HepG2 (cell line): Measurements from ENCODE around the gene TRIM37. TPM values are rescaled to one million over a fixed set of nuclear protein-coding genes. Genes with fewer than 3 reads are reported as not detected.
A peak's percentile ranks its signal among the peaks of the same experiment; 100 is the strongest.

Experiments used
- GATAD1 ChIP-seq: IDR thresholded peaks from 2 replicates; pipeline ENCODE4 v1.6.1; 2016; ENCODE audit warnings: missing genetic modification reagents, missing compliant biosample characterization
- HMGA1 ChIP-seq: sonication (generic); formaldehyde crosslinking; conservative IDR thresholded peaks from 2 replicates; pipeline ENCODE4 v1.4.0; 2020; ENCODE audit warnings: missing genetic modification reagents
- ISX ChIP-seq: sonication (generic); formaldehyde crosslinking; conservative IDR thresholded peaks from 2 replicates; pipeline ENCODE4 v1.5.0; 2020; ENCODE audit warnings: missing genetic modification reagents
- MYC ChIP-seq: sonication (generic); formaldehyde crosslinking; IDR thresholded peaks from 2 replicates; pipeline ENCODE4 v1.9.0; 2021; ENCODE audit warnings: missing genetic modification reagents, borderline replicate concordance
- PCBP2 ChIP-seq: fragments of 200-400 bp; formaldehyde crosslinking; optimal IDR thresholded peaks from 2 replicates; pipeline ENCODE3; 2018; ENCODE audit warnings: low read length, low read depth; ENCODE audit not compliant: poor library complexity, severe bottlenecking
- SNAPC2 ChIP-seq: sonication (generic); formaldehyde crosslinking; IDR thresholded peaks from 2 replicates; pipeline ENCODE4 v1.8.1; 2022; ENCODE audit warnings: mild to moderate bottlenecking, missing genetic modification reagents
- SPEN ChIP-seq: sonication (generic); formaldehyde crosslinking; IDR thresholded peaks from 2 replicates; pipeline ENCODE4 v1.5.1; 2020; ENCODE audit warnings: low read depth, mild to moderate bottlenecking, missing genetic modification reagents
- ZFP1 ChIP-seq: IDR thresholded peaks from 2 replicates; pipeline ENCODE4 v1.6.1; 2016
- ZNF224 ChIP-seq: sonication (generic); formaldehyde crosslinking; IDR thresholded peaks from 2 replicates; pipeline ENCODE4 v1.5.0; 2020; ENCODE audit warnings: mild to moderate bottlenecking, missing genetic modification reagents
- ZNF282 ChIP-seq: fragments of 450-650 bp; IDR thresholded peaks from 2 replicates; pipeline ENCODE4 v1.6.1; 2018; ENCODE audit not compliant: partially characterized antibody
- ZNF30 ChIP-seq: sonication (generic); formaldehyde crosslinking; IDR thresholded peaks from 2 replicates; pipeline ENCODE4 v1.5.0; 2020; ENCODE audit warnings: mild to moderate bottlenecking, missing genetic modification reagents
- ZNF335 ChIP-seq: sonication (generic); formaldehyde crosslinking; IDR thresholded peaks from 2 replicates; pipeline ENCODE4 v1.4.0; 2020; ENCODE audit warnings: missing genetic modification reagents
- ZNF546 ChIP-seq: sonication (generic); formaldehyde crosslinking; conservative IDR thresholded peaks from 2 replicates; pipeline ENCODE4 v1.8.1; 2023; ENCODE audit warnings: mild to moderate bottlenecking, missing genetic modification reagents
- ZNF616 ChIP-seq: sonication (generic); formaldehyde crosslinking; IDR thresholded peaks from 2 replicates; pipeline ENCODE4 v1.5.0; 2020; ENCODE audit warnings: low read depth, mild to moderate bottlenecking, missing genetic modification reagents
- ZNF670 ChIP-seq: sonication (generic); formaldehyde crosslinking; IDR thresholded peaks from 2 replicates; pipeline ENCODE4 v1.8.0; 2022; ENCODE audit warnings: mild to moderate bottlenecking, missing genetic modification reagents, borderline replicate concordance
- ZNF768 ChIP-seq: sonication (generic); formaldehyde crosslinking; IDR thresholded peaks from 2 replicates; pipeline ENCODE4 v1.4.0; 2020; ENCODE audit warnings: missing genetic modification reagents
- ZNF883 ChIP-seq: sonication (generic); formaldehyde crosslinking; IDR thresholded peaks from 2 replicates; pipeline ENCODE4 v1.5.1; 2020; ENCODE audit warnings: mild to moderate bottlenecking, missing genetic modification reagents; ENCODE audit errors: not compliant biosample characterization
- ZSCAN22 ChIP-seq: sonication (generic); formaldehyde crosslinking; IDR thresholded peaks from 2 replicates; pipeline ENCODE4 v1.4.0; 2020; ENCODE audit warnings: mild to moderate bottlenecking, missing genetic modification reagents
- polyA plus RNA-seq, 8 experiments: library from polyadenylated mRNA; depleted of rRNA in 3 of 8; stranded (reverse) in 7 of 8; unstranded in 1 of 8; fragments of >200 nt; fragmentation: Illumina TruSeq in 4 of 8; extraction: Trizol in 4 of 8; gene quantifications; 2 replicates each; pipeline versions ENCODE4 v1.2.1 to v1.2.3, GENCODE V29; 2011 to 2016; ENCODE audit warnings: low read depth in 4 of 8, missing spikeins in 1 of 8, mixed read lengths in 1 of 8; ENCODE audit not compliant: insufficient read depth in 1 of 8
- total RNA-seq, 5 experiments: library from RNA; depleted of rRNA; stranded (reverse); fragments of >200 nt; fragmentation: Illumina TruSeq; extraction: Trizol; gene quantifications; 2 replicates each; pipeline ENCODE4 v1.2.3, GENCODE V29; 2016; ENCODE audit warnings: low read depth in 1 of 5
- TF ChIP-seq, protein P1 (sequence below): sonication (generic); formaldehyde crosslinking; IDR thresholded peaks from 2 replicates; pipeline ENCODE4 v1.4.0; 2020; ENCODE audit warnings: missing genetic modification reagents, low read depth, mild to moderate bottlenecking, borderline replicate concordance
- TF ChIP-seq, protein P2 (sequence below): sonication (generic); IDR thresholded peaks from 2 replicates; pipeline ENCODE4 v1.6.1; 2016; ENCODE audit warnings: low read depth, borderline replicate concordance
- TF ChIP-seq, protein P3 (sequence below): sonication (generic); formaldehyde crosslinking; IDR thresholded peaks from 2 replicates; pipeline ENCODE4 v1.8.0; 2022; ENCODE audit warnings: missing genetic modification reagents, mild to moderate bottlenecking, borderline replicate concordance
- TF ChIP-seq, protein P4 (sequence below): sonication (generic); formaldehyde crosslinking; IDR thresholded peaks from 2 replicates; pipeline ENCODE4 v1.5.0; 2020; ENCODE audit warnings: mild to moderate bottlenecking, missing genetic modification reagents, borderline replicate concordance

The TRIM37 gene
- total and polyA plus RNA-seq, 2 of the 13 experiments (the other 11 are each of a cell fraction or from before 2014, with no cell fraction given): 12.4 to 39.1 TPM

DNA sequence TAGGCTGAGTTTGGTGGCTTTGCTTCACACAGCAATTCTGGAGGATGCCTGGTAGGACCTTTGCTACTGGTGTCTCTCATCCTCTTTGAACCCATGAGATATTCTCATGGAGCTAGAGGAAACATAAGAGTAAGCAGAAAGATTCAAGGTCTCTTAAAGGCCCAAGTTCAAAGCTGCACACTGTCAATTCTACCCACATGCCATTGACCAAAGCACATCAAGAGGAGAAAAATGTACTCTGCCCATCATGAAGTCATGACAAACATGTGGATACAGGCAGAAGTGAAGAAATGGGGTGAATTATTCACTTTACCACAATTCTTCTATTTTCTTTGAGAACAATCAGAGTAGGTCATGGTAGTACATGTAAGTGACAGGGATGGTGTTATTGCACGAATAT, 35.2 kb upstream of the TRIM37 start (continued):
- TF ChIP-seq SNAPC2: no peak
- TF ChIP-seq, protein P1, sequence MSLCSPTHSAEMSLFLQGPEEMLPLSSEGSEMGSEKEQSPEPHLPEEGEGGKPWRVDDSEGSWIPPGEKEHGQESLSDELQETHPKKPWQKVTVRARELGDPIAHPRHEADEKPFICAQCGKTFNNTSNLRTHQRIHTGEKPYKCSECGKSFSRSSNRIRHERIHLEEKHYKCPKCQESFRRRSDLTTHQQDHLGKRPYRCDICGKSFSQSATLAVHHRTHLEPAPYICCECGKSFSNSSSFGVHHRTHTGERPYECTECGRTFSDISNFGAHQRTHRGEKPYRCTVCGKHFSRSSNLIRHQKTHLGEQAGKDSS (CRISPR knock-in tag): no peak
- TF ChIP-seq, protein P2, sequence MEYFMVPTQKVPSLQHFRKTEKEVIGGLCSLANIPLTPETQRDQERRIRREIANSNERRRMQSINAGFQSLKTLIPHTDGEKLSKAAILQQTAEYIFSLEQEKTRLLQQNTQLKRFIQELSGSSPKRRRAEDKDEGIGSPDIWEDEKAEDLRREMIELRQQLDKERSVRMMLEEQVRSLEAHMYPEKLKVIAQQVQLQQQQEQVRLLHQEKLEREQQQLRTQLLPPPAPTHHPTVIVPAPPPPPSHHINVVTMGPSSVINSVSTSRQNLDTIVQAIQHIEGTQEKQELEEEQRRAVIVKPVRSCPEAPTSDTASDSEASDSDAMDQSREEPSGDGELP: no peak
- no peak for TF ChIP-seq ZNF30 (CRISPR knock-in tag)
- TF ChIP-seq, protein P3, sequence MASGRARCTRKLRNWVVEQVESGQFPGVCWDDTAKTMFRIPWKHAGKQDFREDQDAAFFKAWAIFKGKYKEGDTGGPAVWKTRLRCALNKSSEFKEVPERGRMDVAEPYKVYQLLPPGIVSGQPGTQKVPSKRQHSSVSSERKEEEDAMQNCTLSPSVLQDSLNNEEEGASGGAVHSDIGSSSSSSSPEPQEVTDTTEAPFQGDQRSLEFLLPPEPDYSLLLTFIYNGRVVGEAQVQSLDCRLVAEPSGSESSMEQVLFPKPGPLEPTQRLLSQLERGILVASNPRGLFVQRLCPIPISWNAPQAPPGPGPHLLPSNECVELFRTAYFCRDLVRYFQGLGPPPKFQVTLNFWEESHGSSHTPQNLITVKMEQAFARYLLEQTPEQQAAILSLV: no peak
- no peak for TF ChIP-seq ZNF768 (CRISPR knock-in tag)
- no peak for TF ChIP-seq ZNF616
- no peak for TF ChIP-seq MYC (CRISPR knock-in tag)
- no peak for TF ChIP-seq ZNF224
- no peak for TF ChIP-seq ZNF670
- TF ChIP-seq ZNF282: no peak
- no peak for TF ChIP-seq PCBP2
- no peak for TF ChIP-seq ZSCAN22 (CRISPR knock-in tag)
- TF ChIP-seq ZNF546: no peak
- no peak for TF ChIP-seq ZFP1 (CRISPR knock-in tag)
- no peak for TF ChIP-seq ZNF883 (CRISPR knock-in tag)
- TF ChIP-seq ZNF335 (CRISPR knock-in tag): no peak
- no peak for TF ChIP-seq ISX (CRISPR knock-in tag)
- no peak for TF ChIP-seq GATAD1 (CRISPR knock-in tag)
- TF ChIP-seq SPEN (CRISPR knock-in tag): peak; percentile 45; the same call in 1 of the 2 replicates
- no peak for TF ChIP-seq HMGA1 (CRISPR knock-in tag)
- TF ChIP-seq, protein P4, sequence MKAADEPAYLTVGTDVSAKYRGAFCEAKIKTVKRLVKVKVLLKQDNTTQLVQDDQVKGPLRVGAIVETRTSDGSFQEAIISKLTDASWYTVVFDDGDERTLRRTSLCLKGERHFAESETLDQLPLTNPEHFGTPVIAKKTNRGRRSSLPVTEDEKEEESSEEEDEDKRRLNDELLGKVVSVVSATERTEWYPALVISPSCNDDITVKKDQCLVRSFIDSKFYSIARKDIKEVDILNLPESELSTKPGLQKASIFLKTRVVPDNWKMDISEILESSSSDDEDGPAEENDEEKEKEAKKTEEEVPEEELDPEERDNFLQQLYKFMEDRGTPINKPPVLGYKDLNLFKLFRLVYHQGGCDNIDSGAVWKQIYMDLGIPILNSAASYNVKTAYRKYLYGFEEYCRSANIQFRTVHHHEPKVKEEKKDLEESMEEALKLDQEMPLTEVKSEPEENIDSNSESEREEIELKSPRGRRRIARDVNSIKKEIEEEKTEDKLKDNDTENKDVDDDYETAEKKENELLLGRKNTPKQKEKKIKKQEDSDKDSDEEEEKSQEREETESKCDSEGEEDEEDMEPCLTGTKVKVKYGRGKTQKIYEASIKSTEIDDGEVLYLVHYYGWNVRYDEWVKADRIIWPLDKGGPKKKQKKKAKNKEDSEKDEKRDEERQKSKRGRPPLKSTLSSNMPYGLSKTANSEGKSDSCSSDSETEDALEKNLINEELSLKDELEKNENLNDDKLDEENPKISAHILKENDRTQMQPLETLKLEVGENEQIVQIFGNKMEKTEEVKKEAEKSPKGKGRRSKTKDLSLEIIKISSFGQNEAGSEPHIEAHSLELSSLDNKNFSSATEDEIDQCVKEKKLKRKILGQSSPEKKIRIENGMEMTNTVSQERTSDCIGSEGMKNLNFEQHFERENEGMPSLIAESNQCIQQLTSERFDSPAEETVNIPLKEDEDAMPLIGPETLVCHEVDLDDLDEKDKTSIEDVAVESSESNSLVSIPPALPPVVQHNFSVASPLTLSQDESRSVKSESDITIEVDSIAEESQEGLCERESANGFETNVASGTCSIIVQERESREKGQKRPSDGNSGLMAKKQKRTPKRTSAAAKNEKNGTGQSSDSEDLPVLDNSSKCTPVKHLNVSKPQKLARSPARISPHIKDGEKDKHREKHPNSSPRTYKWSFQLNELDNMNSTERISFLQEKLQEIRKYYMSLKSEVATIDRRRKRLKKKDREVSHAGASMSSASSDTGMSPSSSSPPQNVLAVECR (CRISPR knock-in tag): no peak; the same call in 1 of the 2 replicates
